NB4 (cell line): ENCODE data around the gene ZC3H13.

Experiments used
- MYC ChIP-seq: IDR thresholded peaks from 2 replicates; pipeline ENCODE4 v1.6.1; 2011; ENCODE audit warnings: low read depth, low read length
- POLR2A ChIP-seq: IDR thresholded peaks from 2 replicates; pipeline ENCODE4 v1.6.1; 2011; ENCODE audit warnings: mild to moderate bottlenecking; ENCODE audit not compliant: insufficient read length; ENCODE audit errors: extremely low read depth
- TF ChIP-seq, protein P1 (sequence below): IDR thresholded peaks from one replicate; pipeline ENCODE4 v1.5.1; 2012; ENCODE audit warnings: low read depth, low read length

DNA sequence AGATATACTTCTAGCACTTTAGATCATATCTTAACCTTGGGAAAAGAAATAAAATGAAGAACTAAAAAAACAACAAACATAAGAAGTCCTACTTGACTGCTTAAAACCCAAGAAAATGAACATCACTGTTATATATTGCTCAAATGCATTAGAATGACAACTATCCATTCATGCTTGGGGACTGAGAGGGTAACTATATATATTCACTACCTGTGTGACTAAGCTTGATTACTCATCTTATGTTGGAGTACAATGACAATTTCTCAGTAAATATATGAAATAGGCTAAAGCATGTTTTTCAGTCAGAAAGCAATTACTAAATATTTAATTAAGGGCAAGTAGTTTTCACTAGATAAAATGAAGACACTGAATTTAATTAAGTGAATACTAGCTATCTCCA lies 40.1 kb downstream of the ZC3H13 start:
- no peak for TF ChIP-seq MYC
- TF ChIP-seq, protein P1, sequence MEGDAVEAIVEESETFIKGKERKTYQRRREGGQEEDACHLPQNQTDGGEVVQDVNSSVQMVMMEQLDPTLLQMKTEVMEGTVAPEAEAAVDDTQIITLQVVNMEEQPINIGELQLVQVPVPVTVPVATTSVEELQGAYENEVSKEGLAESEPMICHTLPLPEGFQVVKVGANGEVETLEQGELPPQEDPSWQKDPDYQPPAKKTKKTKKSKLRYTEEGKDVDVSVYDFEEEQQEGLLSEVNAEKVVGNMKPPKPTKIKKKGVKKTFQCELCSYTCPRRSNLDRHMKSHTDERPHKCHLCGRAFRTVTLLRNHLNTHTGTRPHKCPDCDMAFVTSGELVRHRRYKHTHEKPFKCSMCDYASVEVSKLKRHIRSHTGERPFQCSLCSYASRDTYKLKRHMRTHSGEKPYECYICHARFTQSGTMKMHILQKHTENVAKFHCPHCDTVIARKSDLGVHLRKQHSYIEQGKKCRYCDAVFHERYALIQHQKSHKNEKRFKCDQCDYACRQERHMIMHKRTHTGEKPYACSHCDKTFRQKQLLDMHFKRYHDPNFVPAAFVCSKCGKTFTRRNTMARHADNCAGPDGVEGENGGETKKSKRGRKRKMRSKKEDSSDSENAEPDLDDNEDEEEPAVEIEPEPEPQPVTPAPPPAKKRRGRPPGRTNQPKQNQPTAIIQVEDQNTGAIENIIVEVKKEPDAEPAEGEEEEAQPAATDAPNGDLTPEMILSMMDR: no peak
- TF ChIP-seq POLR2A: no peak
